Transverse colon (tissue), 4 donors: ENCODE results near the gene DPAGT1.

Experiments used
- CTCF ChIP-seq, 5 experiments: fragments of 200-600 bp in 3 of 5; fragments of 450-650 bp in 2 of 5; sonication (generic) in 3 of 5; IDR thresholded peaks; 1 replicate in 2 of 5; 2 replicates in 3 of 5; pipeline ENCODE4 v1.5.1; 2016 to 2017; ENCODE audit warnings: antibody characterized with exemption in 5 of 5, inconsistent platforms in 3 of 5, mild to moderate bottlenecking in 2 of 5, moderate library complexity in 1 of 5
- EP300 ChIP-seq: sonication (generic); formaldehyde crosslinking; IDR thresholded peaks from one replicate; pipeline ENCODE4 v1.6.1; 2017; ENCODE audit warnings: antibody characterized with exemption, low read depth
- POLR2A ChIP-seq: fragments of 450-650 bp; IDR thresholded peaks from one replicate; pipeline ENCODE4 v1.6.1; 2016; ENCODE audit warnings: antibody characterized with exemption, mild to moderate bottlenecking, moderate library complexity
- POLR2AphosphoS5 ChIP-seq, 3 donors: sonication (generic); formaldehyde crosslinking; IDR thresholded peaks; one replicate each; pipeline ENCODE4 v1.6.1; 2016; ENCODE audit warnings: antibody characterized with exemption in 3 of 3

- TF ChIP-seq CTCF (IDR thresholded peaks at IDR 0.05) (no peak), POLR2A (no peak), POLR2AphosphoS5 (IDR thresholded peaks at IDR 0.05) (no peak), EP300 (no peak)
Measured at GRCh38 chr11:119147604-119148333, 46.1 kb upstream of the DPAGT1 start.
